HepG2 (cell line): ENCODE results near the gene CCDC70. TPM values are rescaled to one million over a fixed set of nuclear protein-coding genes. Genes with fewer than 3 reads are reported as not detected.

Experiments used
- HNF1B ChIP-seq: sonication (generic); formaldehyde crosslinking; IDR thresholded peaks from 2 replicates; pipeline ENCODE4 v1.5.1; 2020; ENCODE audit warnings: mild to moderate bottlenecking, moderate library complexity, missing genetic modification reagents
- KDM5B ChIP-seq: sonication (generic); formaldehyde crosslinking; IDR thresholded peaks from 2 replicates; pipeline ENCODE4 v1.4.0; 2020; ENCODE audit warnings: missing genetic modification reagents, mild to moderate bottlenecking, borderline replicate concordance
- NFE2 ChIP-seq: sonication (generic); formaldehyde crosslinking; IDR thresholded peaks from 2 replicates; pipeline ENCODE4 v1.4.0; 2020; ENCODE audit warnings: missing genetic modification reagents
- NFE2L1 ChIP-seq: sonication (generic); formaldehyde crosslinking; IDR thresholded peaks from 2 replicates; pipeline ENCODE4 v1.4.0; 2020; ENCODE audit warnings: missing genetic modification reagents, mild to moderate bottlenecking, borderline replicate concordance
- NFKBIZ ChIP-seq: IDR thresholded peaks from 2 replicates; pipeline ENCODE4 v1.6.1; 2018; ENCODE audit warnings: missing genetic modification reagents, missing compliant biosample characterization
- PLRG1 ChIP-seq: fragments of 450-650 bp; conservative IDR thresholded peaks from 2 replicates; pipeline ENCODE4 v1.6.1; 2016
- SIN3A ChIP-seq: IDR thresholded peaks from 2 replicates; pipeline ENCODE4 v1.6.1; 2011; ENCODE audit warnings: low read depth, mild to moderate bottlenecking, control low read depth, low read length, borderline replicate concordance
- TBP ChIP-seq: sonication (generic); formaldehyde crosslinking; IDR thresholded peaks from 2 replicates; pipeline ENCODE4 v1.5.0; 2020; ENCODE audit warnings: missing genetic modification reagents
- THRA ChIP-seq: sonication (generic); formaldehyde crosslinking; IDR thresholded peaks from 2 replicates; pipeline ENCODE4 v1.4.0; 2020; ENCODE audit warnings: missing genetic modification reagents, borderline replicate concordance
- ZBTB40 ChIP-seq, 2 experiments: fragments of 450-650 bp in 1 of 2; sonication (generic) in 1 of 2; formaldehyde crosslinking in 1 of 2; IDR thresholded peaks; 2 replicates each; pipeline versions ENCODE4 v1.6.1 to v1.8.0; 2016 to 2022; ENCODE audit warnings: antibody characterized with exemption in 1 of 2, mild to moderate bottlenecking in 1 of 2, missing genetic modification reagents in 1 of 2
- ZNF253 ChIP-seq: sonication (generic); formaldehyde crosslinking; IDR thresholded peaks from 2 replicates; pipeline ENCODE4 v1.8.0; 2022; ENCODE audit warnings: mild to moderate bottlenecking, missing genetic modification reagents, borderline replicate concordance
- ZNF546 ChIP-seq: sonication (generic); formaldehyde crosslinking; conservative IDR thresholded peaks from 2 replicates; pipeline ENCODE4 v1.8.1; 2023; ENCODE audit warnings: mild to moderate bottlenecking, missing genetic modification reagents
- ZNF572 ChIP-seq: sonication (generic); formaldehyde crosslinking; IDR thresholded peaks from 2 replicates; pipeline ENCODE4 v1.5.1; 2020; ENCODE audit warnings: mild to moderate bottlenecking, missing genetic modification reagents
- ZNF713 ChIP-seq: sonication (generic); formaldehyde crosslinking; IDR thresholded peaks from 2 replicates; pipeline ENCODE4 v1.4.0; 2020; ENCODE audit warnings: mild to moderate bottlenecking, missing genetic modification reagents
- ZSCAN29 ChIP-seq: sonication (generic); formaldehyde crosslinking; conservative IDR thresholded peaks from 2 replicates; pipeline ENCODE4 v1.4.0; 2020; ENCODE audit warnings: mild to moderate bottlenecking, missing genetic modification reagents
- polyA plus RNA-seq, 8 experiments: library from polyadenylated mRNA; depleted of rRNA in 3 of 8; stranded (reverse) in 7 of 8; unstranded in 1 of 8; fragments of >200 nt; fragmentation: Illumina TruSeq in 4 of 8; extraction: Trizol in 4 of 8; gene quantifications; 2 replicates each; pipeline versions ENCODE4 v1.2.1 to v1.2.3, GENCODE V29; 2011 to 2016; ENCODE audit warnings: low read depth in 4 of 8, missing spikeins in 1 of 8, mixed read lengths in 1 of 8; ENCODE audit not compliant: insufficient read depth in 1 of 8
- total RNA-seq, 5 experiments: library from RNA; depleted of rRNA; stranded (reverse); fragments of >200 nt; fragmentation: Illumina TruSeq; extraction: Trizol; gene quantifications; 2 replicates each; pipeline ENCODE4 v1.2.3, GENCODE V29; 2016; ENCODE audit warnings: low read depth in 1 of 5
- TF ChIP-seq, protein P1 (sequence below): sonication (generic); formaldehyde crosslinking; IDR thresholded peaks from 2 replicates; pipeline ENCODE4 v1.8.0; 2022; ENCODE audit warnings: missing genetic modification reagents, mild to moderate bottlenecking, inconsistent platforms, borderline replicate concordance

Gene CCDC70
- total and polyA plus RNA-seq, 2 of the 13 experiments (the other 11 are each of a cell fraction or from before 2014, with no cell fraction given), result 0.13 TPM; not detected in 1

DNA sequence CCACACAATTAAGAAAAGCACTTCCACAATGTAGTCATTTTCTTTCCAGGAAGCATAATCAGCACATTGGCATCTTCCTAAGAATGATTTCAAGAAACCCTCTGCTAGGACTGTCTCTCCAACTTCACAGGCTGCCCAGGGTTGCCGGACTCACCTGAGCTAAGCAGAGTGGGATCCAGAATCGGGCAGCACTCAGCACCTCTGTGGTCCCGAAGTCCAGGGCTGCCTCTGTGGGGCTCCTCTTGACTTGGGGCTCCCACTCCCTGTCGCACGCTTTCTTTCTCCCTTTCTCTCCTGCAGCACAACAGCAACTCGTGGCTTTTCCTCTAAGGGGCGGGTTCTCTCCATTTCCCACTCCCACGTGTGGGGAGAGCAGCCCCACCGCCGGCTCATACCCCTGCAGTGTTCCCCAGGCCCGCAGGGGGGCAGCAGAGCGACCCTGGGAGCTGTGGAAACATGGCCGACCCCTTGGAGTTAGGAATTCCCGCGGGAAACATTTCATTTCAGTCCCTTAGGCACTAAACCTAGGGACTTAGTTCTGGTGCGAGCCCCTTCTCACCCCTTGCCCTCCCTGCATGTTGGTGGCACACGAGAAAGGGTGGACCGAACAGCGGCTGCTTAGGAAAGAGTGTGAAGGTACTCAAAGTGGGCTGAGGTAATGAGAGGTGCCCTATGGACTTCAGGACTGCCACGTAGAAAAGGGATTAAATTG lies 16.8 kb upstream of the CCDC70 start, which contains the start of gene TMEM272 (continued):
- TF ChIP-seq ZSCAN29 (CRISPR knock-in tag), result no peak
- no peak for TF ChIP-seq TBP (CRISPR knock-in tag)
- TF ChIP-seq HNF1B (CRISPR knock-in tag), result no peak
- TF ChIP-seq, protein P1, sequence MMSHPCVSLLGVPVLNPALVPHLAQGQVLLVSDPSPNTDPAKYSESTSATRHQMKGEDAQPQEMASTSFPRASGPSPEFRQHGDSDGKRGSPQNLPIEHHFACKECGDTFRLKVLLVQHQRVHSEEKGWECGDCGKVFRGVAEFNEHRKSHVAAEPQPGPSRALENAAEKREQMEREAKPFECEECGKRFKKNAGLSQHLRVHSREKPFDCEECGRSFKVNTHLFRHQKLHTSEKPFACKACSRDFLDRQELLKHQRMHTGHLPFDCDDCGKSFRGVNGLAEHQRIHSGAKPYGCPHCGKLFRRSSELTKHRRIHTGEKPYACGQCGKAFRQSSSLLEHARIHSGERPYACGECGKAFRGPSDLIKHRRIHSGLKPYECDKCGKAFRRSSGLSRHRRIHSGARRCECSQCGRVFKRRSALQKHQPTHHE (CRISPR knock-in tag), result no peak
- TF ChIP-seq NFKBIZ (CRISPR knock-in tag), result no peak
- TF ChIP-seq SIN3A, result no peak
- TF ChIP-seq NFE2, result no peak
- no peak for TF ChIP-seq KDM5B (CRISPR knock-in tag)
- no peak for TF ChIP-seq ZNF546 (CRISPR knock-in tag)
- no peak for TF ChIP-seq PLRG1
- no peak for TF ChIP-seq ZNF572
- 0 out of 2 replicates have a peak, but pooled peaks have one; percentile 26 for TF ChIP-seq THRA (CRISPR knock-in tag)
- TF ChIP-seq ZNF713 (CRISPR knock-in tag), result no peak
- TF ChIP-seq ZNF253, result no peak
- TF ChIP-seq ZBTB40 (IDR thresholded peaks at IDR 0.05), result no peak
- TF ChIP-seq ZBTB40 (CRISPR knock-in tag; IDR thresholded peaks at IDR 0.05), result no peak
- TF ChIP-seq NFE2L1, result no peak
